Endothelial cell of hepatic sinusoid (primary cell): ENCODE measurements around the gene FANCI.
"Not testable (repeated sequence)": the region's sequence is repeated elsewhere in the genome, so short reads cannot be mapped to it uniquely, and the experiment has no call there.

Experiments used
- in situ Hi-C: cut with HindIII; loops from 2 replicates; pipeline ENCODE4 v1.10.0; 2017; ENCODE audit warnings: low sequenced_read_pairs

Gene FANCI

GRCh38 chr15:89218531-89218930 is 25.2 kb upstream of the FANCI start:
- in situ Hi-C loops = no loop called here

GRCh38 chr15:89221543-89221942 is 22.2 kb upstream of the FANCI start, which contains the start of gene RLBP1:
RLBP1 (minus strand) TSS chr15:89221579; CDS start chr15:89218975, 2,604 bp downstream.
- in situ Hi-C loops = no loop called here

GRCh38 chr15:89225588-89225987 is 18.2 kb upstream of the FANCI start:
- in situ Hi-C loops = no loop called here

GRCh38 chr15:89226359-89227221 is 17.2 kb upstream of the FANCI start:
- in situ Hi-C loops = no loop called here

- in situ Hi-C loops = no loop called here
Observed at GRCh38 chr15:89227425-89227824, 16.4 kb upstream of the FANCI start.

GRCh38 chr15:89230277-89230676 is 13.5 kb upstream of the FANCI start:
- in situ Hi-C loops = no loop called here

GRCh38 chr15:89231832-89232231 is 11.9 kb upstream of the FANCI start:
- in situ Hi-C loops = no loop called here

GRCh38 chr15:89239883-89240810 is 3.6 kb upstream of the FANCI start:
- in situ Hi-C loops = not testable (repeated sequence)

GRCh38 chr15:89243046-89243690 is 611 bp upstream of the FANCI start:
- in situ Hi-C loops = no loop called here

GRCh38 chr15:89244574-89244903 is 760 bp downstream of the FANCI start:
- in situ Hi-C loops = no loop called here

- in situ Hi-C loops = loop anchor here (5.0 kb wide), 2 partner anchors 35 to 45 kb away; no protein-coding TSS in a partner anchor
Observed at GRCh38 chr15:89247446-89247845, 3.7 kb downstream of the FANCI start.

- in situ Hi-C loops = loop anchor here (5.0 kb wide), 2 partner anchors 34 to 46 kb away; no protein-coding TSS in a partner anchor
Observed at GRCh38 chr15:89248584-89248983, 4.8 kb downstream of the FANCI start.

GRCh38 chr15:89250142-89250541 is 6.4 kb downstream of the FANCI start:
- in situ Hi-C loops = loop anchor here (5.0 kb wide), 1 partner anchor 67 kb away; no protein-coding TSS in a partner anchor

GRCh38 chr15:89277281-89277680 is 33.5 kb downstream of the FANCI start:
- in situ Hi-C loops = not testable (repeated sequence)

- in situ Hi-C loops = no loop called here
Observed at GRCh38 chr15:89278307-89278706, 34.5 kb downstream of the FANCI start.

- in situ Hi-C loops = loop anchor here (5.0 kb wide), 1 partner anchor 35 kb away; no protein-coding TSS in a partner anchor
Observed at GRCh38 chr15:89282631-89283030, 38.9 kb downstream of the FANCI start.

- in situ Hi-C loops = loop anchor here (5.0 kb wide), 1 partner anchor 36 kb away; no protein-coding TSS in a partner anchor
Observed at GRCh38 chr15:89283201-89283600, 39.4 kb downstream of the FANCI start.

GRCh38 chr15:89291934-89292438 is 48.2 kb downstream of the FANCI start:
- in situ Hi-C loops = loop anchor here (5.0 kb wide), 2 partner anchors 70 to 95 kb away; no protein-coding TSS in a partner anchor

GRCh38 chr15:89293012-89293411 is 49.2 kb downstream of the FANCI start:
- in situ Hi-C loops = loop anchor here (5.0 kb wide), 2 partner anchors 69 to 96 kb away; no protein-coding TSS in a partner anchor

GRCh38 chr15:89299896-89300295 is 56.1 kb downstream of the FANCI start:
- in situ Hi-C loops = no loop called here
